OCI-LY3 (cell line): Measurements from ENCODE around the gene ABTB2.

Source experiments
- EZH2phosphoT487 ChIP-seq: fragments of 200-600 bp; shearing (Covaris generic); IDR thresholded peaks from 2 replicates; pipeline ENCODE4 v1.6.1; 2018; ENCODE audit warnings: antibody characterized with exemption, mixed run types, low read depth
- TF ChIP-seq, protein P1 (sequence below): fragments of 200-600, 300-600 bp; sonication (generic); IDR thresholded peaks from 2 replicates; pipeline ENCODE4 v1.5.1; 2014; ENCODE audit warnings: antibody characterized with exemption, low read length, low read depth

DNA sequence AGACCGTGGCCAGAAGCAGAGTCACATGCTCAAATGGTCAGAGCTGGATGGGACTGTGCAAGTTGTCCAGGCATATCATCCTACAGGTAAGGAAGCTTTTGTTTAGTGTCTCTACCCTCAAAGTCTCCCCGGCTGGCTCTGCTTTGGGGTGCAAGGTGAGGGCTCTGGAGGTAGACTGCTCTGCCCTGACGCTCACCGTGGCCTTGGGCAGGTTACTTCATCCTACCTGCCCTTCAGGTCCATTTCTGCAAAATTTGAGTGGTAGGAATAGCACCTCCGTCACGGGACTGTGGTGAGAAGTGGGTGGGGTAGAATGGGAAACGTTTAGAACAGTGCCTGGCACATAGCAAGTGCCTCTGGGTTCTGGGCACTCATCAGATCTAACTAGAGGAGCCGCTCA lies 210.2 kb downstream of the ABTB2 start:
- TF ChIP-seq, protein P1, sequence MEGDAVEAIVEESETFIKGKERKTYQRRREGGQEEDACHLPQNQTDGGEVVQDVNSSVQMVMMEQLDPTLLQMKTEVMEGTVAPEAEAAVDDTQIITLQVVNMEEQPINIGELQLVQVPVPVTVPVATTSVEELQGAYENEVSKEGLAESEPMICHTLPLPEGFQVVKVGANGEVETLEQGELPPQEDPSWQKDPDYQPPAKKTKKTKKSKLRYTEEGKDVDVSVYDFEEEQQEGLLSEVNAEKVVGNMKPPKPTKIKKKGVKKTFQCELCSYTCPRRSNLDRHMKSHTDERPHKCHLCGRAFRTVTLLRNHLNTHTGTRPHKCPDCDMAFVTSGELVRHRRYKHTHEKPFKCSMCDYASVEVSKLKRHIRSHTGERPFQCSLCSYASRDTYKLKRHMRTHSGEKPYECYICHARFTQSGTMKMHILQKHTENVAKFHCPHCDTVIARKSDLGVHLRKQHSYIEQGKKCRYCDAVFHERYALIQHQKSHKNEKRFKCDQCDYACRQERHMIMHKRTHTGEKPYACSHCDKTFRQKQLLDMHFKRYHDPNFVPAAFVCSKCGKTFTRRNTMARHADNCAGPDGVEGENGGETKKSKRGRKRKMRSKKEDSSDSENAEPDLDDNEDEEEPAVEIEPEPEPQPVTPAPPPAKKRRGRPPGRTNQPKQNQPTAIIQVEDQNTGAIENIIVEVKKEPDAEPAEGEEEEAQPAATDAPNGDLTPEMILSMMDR = no peak
- TF ChIP-seq EZH2phosphoT487 = no peak
